Calu3 (cell line): ENCODE results near the gene SLC25A25. TPM values are rescaled to one million over a fixed set of nuclear protein-coding genes. Genes with fewer than 3 reads are reported as not detected.

Experiments used
- BruUV-seq: library from RNA; stranded (reverse); fragments of 400-500 nt; replicated peaks from 2 replicates; lab custom pipeline; 2021; lab: Mats Ljungman, UMichigan
- CTCF ChIA-PET: fragments of 300-600 bp; sonication (Branson Sonifier 250); formaldehyde crosslinking; loops from one replicate; lab custom pipeline; 2022; ENCODE audit warnings: antibody characterized with exemption; lab: Charles Lee
- DNase-seq: peaks from one replicate; pipeline ENCODE4 v3.0.0; 2022
- H3K27ac Mint-ChIP-seq: one replicate; pipeline ENCODE4 v1.8.0; 2022; ENCODE audit warnings: mixed read lengths; ENCODE audit not compliant: unreplicated experiment
- H3K27me3 Mint-ChIP-seq: one replicate; pipeline ENCODE4 v1.8.0; 2022; ENCODE audit warnings: mixed read lengths; ENCODE audit not compliant: unreplicated experiment
- H3K36me3 Mint-ChIP-seq: one replicate; pipeline ENCODE4 v1.8.0; 2022; ENCODE audit warnings: mild to moderate bottlenecking, moderate library complexity, mixed read lengths; ENCODE audit not compliant: insufficient read depth, unreplicated experiment
- H3K4me1 Mint-ChIP-seq: one replicate; pipeline ENCODE4 v1.8.0; 2022; ENCODE audit warnings: mild to moderate bottlenecking, low read depth, mixed read lengths; ENCODE audit not compliant: unreplicated experiment
- H3K4me3 Mint-ChIP-seq: one replicate; pipeline ENCODE4 v1.8.0; 2022; ENCODE audit warnings: mild to moderate bottlenecking, low read depth, moderate library complexity, mixed read lengths; ENCODE audit not compliant: unreplicated experiment
- H3K9me3 Mint-ChIP-seq: one replicate; pipeline ENCODE4 v1.8.0; 2022; ENCODE audit warnings: low read depth, mixed read lengths; ENCODE audit not compliant: unreplicated experiment
- intact Hi-C: fragments of 100-400 bp; cut with micrococcal nuclease; formaldehyde crosslinking; loops from one replicate; pipeline ENCODE4 v1.10.0; 2022; ENCODE audit not compliant: unreplicated experiment
- total RNA-seq: library from RNA; stranded (reverse); gene quantifications from 2 replicates; pipeline ENCODE4 v1.2.3, GENCODE V29; 2022
- TF ChIP-seq, protein P1 (sequence below): fragments of 200-600 bp; IDR thresholded peaks from one replicate; pipeline ENCODE4 v1.8.0; 2022; ENCODE audit warnings: antibody characterized with exemption; ENCODE audit not compliant: unreplicated experiment

SLC25A25 gene
- total RNA-seq, 1 experiment from 2014 or later, result 19.5 TPM

DNA sequence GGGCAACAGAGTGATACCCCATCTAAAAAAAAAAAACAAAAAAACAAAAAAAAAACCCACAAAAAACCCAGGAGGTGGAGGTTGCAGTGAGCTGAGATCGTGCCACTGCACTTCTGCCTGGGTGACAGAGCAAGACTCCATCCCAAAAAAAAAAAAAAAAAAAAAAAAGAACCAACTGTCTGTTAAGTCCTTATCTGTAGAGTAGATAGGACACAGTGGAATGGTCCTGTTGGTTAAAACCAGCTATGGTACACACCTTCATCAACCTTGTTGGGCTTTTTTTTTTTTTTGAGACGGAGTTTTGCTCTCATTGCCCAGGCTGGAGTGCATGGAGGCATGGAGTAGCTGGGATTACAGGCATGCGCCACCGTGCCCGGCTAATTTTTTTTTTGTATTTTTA, 12.2 kb downstream of the SLC25A25 start:
- peaks cover 29% of the 10 kb centered on the region for H3K4me1 Mint-ChIP-seq
- BruUV-seq, result no TSS peak
- H3K36me3 Mint-ChIP-seq, result peaks cover 41% of the 10 kb centered on the region

GRCh38 chr9:128081056-128081455, 13.0 kb downstream of the SLC25A25 start:
- Mint-ChIP-seq H3K4me3 (no peak overlapping the region), H3K36me3 (peaks cover 41% of the 10 kb centered on the region), H3K4me1 (peaks cover 29% of the 10 kb centered on the region), H3K9me3 (no peaks in the 10 kb centered on the region), H3K27me3 (no peaks in the 10 kb centered on the region), H3K27ac (peak overlapping the region; percentile 52)
- CTCF ChIA-PET, result no interaction called here
- TF ChIP-seq, protein P1, sequence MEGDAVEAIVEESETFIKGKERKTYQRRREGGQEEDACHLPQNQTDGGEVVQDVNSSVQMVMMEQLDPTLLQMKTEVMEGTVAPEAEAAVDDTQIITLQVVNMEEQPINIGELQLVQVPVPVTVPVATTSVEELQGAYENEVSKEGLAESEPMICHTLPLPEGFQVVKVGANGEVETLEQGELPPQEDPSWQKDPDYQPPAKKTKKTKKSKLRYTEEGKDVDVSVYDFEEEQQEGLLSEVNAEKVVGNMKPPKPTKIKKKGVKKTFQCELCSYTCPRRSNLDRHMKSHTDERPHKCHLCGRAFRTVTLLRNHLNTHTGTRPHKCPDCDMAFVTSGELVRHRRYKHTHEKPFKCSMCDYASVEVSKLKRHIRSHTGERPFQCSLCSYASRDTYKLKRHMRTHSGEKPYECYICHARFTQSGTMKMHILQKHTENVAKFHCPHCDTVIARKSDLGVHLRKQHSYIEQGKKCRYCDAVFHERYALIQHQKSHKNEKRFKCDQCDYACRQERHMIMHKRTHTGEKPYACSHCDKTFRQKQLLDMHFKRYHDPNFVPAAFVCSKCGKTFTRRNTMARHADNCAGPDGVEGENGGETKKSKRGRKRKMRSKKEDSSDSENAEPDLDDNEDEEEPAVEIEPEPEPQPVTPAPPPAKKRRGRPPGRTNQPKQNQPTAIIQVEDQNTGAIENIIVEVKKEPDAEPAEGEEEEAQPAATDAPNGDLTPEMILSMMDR, result no peak
- BruUV-seq, result no TSS peak
- intact Hi-C loops, result no loop called here
- no peak for DNase-seq

More for the DNA sequence above, 12.2 kb downstream of the SLC25A25 start:
- TF ChIP-seq, protein P1, result no peak
- no peak for DNase-seq
- no peak overlapping the region for H3K4me3 Mint-ChIP-seq
- H3K9me3 Mint-ChIP-seq, result no peaks in the 10 kb centered on the region
- H3K27me3 Mint-ChIP-seq, result no peaks in the 10 kb centered on the region
- H3K27ac Mint-ChIP-seq, result no peak overlapping the region
- intact Hi-C loops, result no loop called here
- CTCF ChIA-PET, result interaction anchor here (0.5 kb wide), 1 partner anchor 86 kb away, joined by 4 read pairs; no protein-coding TSS in a partner anchor

- H3K4me1 Mint-ChIP-seq, result peaks cover 29% of the 10 kb centered on the region
- CTCF ChIA-PET, result interaction anchor here (0.8 kb wide), 1 partner anchor 12 kb away, joined by 3 read pairs; no protein-coding TSS in a partner anchor
- H3K4me3 Mint-ChIP-seq, result no peak overlapping the region
Measured at GRCh38 chr9:128082151-128082550, 14.1 kb downstream of the SLC25A25 start.

GRCh38 chr9:128084746-128085145, 16.7 kb downstream of the SLC25A25 start:
- intact Hi-C loops, result no loop called here
- Mint-ChIP-seq H3K36me3 (peaks cover 13% of the 10 kb centered on the region), H3K27ac (peak overlapping the region; percentile 66), H3K9me3 (no peaks in the 10 kb centered on the region), H3K4me3 (peak overlapping the region; percentile 28), H3K4me1 (peaks cover 25% of the 10 kb centered on the region), H3K27me3 (no peaks in the 10 kb centered on the region)
- TF ChIP-seq, protein P1, result no peak
- DNase-seq, result no peak
- CTCF ChIA-PET, result interaction anchor here (1.1 kb wide), 1 partner anchor 10 kb away, joined by 4 read pairs; no protein-coding TSS in a partner anchor
- BruUV-seq, result no TSS peak

More at GRCh38 chr9:128082151-128082550, 14.1 kb downstream of the SLC25A25 start:
- DNase-seq, result no peak
- Mint-ChIP-seq H3K36me3 (peaks cover 32% of the 10 kb centered on the region), H3K9me3 (no peaks in the 10 kb centered on the region), H3K27ac (no peak overlapping the region), H3K27me3 (no peaks in the 10 kb centered on the region)
- TF ChIP-seq, protein P1, result no peak
- BruUV-seq, result no TSS peak
- intact Hi-C loops, result no loop called here
